GM19099 (cell line): ENCODE data around the gene FAM149A.
A peak's percentile ranks its signal among the peaks of the same experiment; 100 is the strongest.

Experiments
- POLR2A ChIP-seq: IDR thresholded peaks from 3 replicates; pipeline ENCODE4 v1.6.1; 2011; ENCODE audit warnings: low read depth; ENCODE audit not compliant: insufficient read length; ENCODE audit errors: extremely low read depth

Gene FAM149A

DNA sequence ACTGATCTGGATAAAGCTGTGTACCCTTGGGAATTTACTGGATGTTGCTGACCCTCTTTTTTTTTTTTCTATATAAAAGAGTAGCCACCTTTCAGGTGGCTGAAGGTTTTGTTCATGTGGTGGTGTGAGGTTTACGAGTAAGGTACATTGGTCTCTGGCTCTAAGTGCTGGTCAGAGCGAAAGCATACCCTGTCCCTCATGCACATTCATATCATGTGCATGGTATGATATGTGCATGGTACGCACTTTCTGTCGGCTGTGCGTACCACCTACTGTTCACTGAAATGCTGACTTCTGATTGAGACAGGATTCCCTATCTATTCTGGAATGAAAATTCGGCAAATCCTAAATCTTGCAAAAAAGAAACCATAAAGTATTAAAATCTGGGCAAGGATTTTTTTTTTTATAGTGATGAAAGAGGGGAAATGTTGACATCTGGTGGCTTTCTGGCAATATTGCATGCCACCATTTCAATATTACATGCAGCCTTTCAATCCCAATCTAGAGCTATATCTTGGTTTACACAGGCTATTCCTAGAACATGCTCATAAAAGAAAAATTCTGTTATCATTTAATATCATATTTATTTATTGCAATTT, 32.8 kb downstream of the FAM149A start:
- TF ChIP-seq POLR2A: no peak

DNA sequence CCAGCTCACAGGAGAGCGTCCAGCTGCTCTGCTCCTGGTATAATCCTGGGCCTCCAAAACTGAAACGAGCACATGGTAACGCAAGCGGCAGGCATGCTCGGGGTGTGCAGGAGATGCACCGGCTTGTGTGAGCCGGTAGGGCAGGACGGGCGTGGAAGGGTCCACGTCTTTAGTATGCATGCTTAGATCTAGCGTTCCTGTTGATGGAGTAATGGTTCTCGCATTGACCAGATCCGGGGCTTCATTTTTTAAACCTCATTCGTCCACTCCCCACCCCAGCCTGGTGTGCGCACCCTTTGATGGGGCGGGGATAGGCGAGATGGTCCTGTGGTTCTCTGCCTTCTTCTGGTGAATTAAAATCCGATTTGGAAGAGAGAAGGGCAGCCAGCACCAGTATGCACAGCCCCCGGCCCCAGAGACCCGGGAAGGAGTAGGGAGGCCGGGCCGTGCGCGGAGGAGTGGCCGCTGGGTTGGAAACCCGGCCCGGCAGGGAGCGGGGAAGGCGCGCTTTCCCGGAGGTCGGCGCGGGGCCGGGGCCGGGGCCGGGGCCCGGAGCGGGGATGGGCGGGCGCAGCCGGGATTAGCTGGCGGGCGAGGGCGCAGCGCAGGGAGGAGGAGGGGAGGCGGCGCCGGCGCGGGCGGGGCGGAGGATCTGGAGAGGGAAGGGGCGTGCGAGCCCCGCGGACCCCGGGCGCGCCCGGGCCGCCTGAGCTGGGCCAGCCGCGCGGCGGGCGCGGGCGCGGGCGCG, 39.9 kb downstream of the FAM149A start:
- peak; percentile 21 for TF ChIP-seq POLR2A

DNA sequence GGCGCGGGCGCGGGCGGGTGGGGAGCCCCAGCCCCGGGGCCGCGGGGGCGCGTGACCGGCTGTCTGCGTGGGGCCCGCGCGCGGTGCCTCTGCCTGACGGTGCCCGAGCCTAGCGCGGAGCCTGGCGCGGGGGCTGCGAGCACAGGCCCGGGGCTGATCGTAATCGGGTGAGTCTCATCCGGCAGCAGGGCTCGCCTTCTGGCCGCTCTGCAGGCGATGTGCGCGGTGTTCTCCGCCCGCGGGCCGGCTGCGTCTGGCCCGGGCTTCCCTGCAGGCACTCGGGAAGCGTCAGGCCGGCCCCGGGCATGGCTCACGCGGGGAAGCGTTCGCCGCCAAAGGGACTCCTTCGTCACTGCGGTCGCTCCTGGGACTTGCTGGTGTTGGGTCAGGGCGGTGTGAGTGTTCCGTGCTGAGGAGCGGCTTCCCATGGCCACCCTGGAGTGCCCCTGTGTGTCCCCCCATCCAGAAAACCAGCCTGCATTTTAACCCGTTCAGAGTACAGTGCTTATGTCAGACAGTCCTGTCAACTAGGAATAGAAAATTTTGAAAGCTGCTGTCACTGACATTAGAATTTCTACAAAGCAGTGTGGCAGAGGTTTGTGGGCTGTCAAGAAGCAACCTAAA, 40.6 kb downstream of the FAM149A start:
- TF ChIP-seq POLR2A: no peak

DNA sequence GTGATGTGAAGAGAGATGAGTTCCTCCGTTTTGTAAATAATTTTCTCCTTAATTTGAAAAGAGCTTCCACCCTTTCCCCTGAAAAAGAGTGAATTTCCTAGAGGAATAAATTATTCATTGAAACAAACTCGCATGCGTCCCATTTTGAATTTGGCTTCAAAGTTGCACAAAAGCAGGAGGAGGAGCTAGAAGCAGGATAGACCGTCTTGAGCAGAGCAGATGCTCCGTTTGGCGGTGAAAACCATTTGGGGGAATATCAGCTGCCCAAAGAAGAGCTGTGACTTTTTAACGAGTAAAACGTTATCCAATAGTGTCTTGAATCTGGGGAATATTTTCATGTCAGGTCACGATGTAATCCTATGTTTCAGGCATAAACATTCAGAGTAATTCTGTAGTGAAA, 42.0 kb downstream of the FAM149A start:
- TF ChIP-seq POLR2A: no peak

DNA sequence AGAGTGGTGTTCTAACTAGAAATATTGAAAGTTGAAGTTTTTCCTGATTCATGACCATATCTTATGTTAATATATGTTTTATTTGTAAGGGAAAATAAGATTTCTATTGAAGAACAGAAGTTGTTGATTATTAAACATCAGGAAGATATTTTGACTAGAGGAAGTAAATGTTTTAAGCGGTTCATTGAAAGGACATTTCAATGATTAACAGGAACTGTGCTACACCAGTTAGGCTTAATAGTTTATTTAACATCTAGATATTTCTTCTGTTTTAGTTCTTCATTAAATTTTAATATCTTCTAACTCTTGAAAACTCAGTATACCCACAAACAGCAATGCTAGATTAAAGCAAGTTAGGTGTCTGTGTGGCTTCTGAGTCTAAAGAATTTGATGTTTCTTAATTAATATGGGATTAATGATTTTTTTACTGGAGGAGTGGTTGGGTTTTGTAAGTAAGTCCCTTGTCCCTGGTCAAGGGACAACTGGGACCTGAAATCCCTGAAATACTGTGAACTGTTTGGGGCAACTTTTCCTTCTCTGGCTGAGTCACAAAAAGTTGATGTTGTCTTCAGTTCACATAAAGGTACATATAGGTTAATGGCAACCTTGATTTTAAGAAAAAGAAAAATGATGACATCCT, 44.0 kb downstream of the FAM149A start:
- TF ChIP-seq POLR2A: no peak

DNA sequence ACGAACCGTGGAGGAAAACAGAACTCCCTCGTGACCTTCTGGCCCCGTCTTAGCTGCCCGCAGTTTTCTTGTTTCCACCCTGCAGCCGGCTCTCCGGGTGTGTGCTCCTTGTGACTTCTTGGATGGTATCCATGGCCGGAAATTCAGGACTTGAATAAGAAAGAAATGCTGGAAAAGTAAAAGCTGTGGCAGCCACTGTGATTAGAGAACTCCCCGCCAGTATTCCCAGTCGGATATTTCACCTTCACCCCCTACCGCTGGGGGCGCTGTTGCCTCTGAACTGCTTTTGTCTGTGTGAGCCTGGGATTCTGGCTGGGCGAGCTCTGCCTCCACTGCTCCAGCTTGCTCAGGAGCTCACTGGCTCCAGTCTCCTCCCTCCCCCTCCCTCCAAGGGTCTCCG, 45.4 kb downstream of the FAM149A start:
- TF ChIP-seq POLR2A: no peak

DNA sequence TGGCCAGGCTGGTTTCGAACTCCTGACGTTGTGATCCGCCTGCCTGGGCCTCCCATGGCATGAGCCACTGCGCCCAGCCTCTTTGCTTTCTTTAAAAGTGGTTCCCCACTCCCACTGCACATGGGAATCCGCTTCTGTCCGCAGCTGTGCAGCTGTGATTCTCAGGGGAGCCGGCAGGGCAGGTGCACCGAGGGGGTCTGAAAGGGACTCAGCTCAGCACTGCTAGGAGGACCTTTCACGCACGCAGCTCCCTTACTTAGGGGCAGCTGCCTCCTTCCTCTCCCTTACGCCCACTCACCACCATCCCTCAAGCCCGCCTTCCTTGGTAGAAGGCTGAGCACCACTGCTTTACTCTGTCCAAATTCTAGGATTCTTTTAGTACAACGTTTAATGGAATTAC, 46.4 kb downstream of the FAM149A start:
- no peak for TF ChIP-seq POLR2A

DNA sequence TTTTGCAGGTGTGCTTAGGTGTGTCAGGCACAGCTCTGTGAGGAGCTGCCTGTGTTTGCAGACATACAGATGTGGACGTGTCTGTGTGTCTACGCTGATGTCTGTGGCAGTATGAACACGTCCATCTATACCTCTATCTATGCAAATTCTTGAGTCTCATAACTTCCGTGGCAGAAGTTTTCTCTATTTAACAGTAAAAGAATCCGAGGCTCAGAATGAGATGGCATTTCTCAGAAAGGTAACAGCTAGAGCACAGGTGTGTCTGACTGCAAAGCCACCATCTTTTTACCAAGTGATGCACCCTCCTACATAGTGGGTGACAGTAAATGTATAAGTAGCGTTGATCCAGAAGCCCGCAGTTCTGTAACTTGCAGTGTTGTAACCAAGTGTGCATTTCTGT, 47.0 kb downstream of the FAM149A start:
- no peak for TF ChIP-seq POLR2A

DNA sequence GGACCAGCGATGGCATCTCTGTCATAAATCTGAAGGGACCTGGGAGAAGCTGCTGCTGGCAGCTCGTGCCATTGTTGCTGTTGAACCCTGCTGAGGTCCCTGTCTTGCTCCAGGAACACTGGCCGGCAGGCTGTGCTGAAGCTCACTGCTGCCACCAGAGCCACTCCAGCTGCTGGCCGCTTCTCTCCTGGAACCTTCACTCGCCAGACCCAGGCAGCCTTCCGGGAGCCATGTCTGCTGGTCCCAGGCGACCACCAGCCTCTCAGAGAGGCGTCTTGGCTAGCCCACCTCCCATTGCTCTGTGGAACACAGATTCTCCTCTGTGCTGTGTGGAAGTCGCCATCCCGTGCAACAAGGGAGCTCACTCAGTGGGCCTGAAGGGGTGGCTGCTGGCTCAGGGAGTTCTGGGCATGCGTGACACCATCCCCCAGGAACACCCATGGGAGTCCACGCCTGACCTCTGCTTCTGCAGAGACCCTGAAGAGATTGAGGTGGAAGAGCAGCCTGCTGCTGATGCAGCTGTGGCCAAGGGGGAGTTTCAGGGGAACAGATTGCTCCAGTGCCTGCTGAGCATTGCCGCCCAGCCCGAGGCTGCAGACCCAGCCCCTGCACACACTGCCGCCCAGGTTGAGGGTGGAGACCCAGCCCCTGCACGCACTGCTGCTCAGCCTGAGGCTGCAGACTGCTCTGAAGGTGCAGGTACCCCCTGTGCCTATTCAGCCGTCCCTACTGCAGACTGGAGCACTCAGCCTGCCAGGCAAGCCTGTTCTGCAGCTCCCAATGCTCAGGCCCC, 53.7 kb downstream of the FAM149A start:
- TF ChIP-seq POLR2A: no peak

DNA sequence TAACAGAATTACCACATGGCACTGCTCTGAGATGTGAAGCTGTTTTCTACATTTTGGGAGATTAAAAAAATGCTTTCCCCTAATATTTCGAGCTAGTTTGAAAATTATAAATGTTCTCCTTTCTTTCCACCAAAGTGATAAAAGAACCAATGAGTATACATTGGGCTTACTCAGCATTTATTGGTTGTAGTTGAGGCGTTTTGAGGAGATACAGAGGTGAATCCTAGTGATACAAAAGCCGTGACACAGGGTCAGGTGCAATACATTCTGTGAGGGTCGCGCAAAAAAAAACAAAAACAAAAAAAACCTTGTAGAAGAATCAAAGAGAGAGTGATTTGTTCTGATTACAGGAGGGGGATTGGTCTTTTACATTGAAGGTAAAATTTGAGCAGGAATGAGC, 54.5 kb downstream of the FAM149A start:
- no peak for TF ChIP-seq POLR2A

DNA sequence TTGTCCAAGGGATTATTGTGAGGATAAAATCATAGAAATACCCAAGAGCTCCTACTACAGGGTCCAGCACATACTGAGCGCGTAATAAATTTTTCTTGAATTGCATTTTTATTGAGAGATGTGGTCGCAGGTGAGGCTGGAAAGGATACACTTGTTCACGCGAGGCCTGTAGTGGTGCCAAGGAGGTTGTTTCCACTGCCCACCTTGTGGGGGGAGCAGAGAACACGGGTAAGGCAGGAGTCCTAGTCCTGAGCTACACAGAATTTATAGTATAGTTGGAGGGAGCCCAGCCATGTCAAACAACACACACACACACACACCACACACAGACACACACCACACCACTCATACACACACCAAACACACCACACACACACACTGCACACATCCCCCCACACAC, 55.1 kb downstream of the FAM149A start:
- TF ChIP-seq POLR2A: no peak

DNA sequence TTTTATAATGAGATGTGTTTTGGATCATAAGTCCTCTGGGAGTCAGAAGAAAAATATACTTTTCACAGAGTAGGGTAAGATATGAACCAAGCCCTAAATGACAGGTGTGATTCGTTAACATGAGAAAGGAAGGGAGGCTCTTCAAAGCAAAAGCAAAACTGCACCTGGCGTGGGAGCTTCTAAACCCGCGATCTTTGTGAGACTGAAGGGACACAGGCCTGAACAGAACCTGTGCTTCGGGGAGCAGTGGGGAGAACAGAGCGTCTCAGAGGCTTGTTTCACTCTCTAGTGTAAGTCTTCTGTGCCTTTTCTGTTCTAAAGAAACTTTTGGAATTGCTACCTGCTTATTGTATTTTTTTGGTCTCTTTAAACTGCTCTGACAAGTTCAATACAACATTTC, 56.6 kb downstream of the FAM149A start:
- TF ChIP-seq POLR2A: peak; percentile 48

DNA sequence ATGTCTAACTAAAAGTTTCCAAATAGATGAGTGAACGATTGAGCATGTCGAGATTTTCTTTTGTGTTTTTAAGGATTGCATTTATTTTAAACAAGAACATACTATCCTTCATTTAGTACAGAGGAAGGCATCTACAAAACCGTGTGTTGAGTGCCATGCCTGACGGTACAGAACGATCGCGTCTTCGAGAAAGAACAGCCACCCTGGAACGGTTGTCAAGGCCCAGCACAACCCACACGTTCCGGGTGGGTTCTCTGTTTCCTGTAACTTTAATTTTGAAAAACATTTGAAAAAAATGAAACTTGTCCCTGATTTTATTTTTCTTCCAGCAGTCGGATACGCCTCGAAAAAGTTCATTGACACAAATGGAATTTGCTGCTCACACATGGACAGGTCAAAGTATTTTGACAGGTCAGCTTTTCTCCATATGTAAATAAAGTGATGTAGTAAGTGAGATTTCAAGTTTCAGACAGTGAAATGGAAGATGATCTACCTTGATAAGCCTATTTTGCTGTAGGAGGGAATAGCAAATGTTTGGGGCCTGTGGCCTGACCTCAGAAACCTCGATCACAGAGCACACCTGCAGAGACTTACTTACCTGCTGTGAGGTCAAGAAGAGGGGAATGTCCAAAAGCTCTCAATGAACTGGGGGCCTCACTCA, 62.5 kb downstream of the FAM149A start:
- TF ChIP-seq POLR2A: no peak

DNA sequence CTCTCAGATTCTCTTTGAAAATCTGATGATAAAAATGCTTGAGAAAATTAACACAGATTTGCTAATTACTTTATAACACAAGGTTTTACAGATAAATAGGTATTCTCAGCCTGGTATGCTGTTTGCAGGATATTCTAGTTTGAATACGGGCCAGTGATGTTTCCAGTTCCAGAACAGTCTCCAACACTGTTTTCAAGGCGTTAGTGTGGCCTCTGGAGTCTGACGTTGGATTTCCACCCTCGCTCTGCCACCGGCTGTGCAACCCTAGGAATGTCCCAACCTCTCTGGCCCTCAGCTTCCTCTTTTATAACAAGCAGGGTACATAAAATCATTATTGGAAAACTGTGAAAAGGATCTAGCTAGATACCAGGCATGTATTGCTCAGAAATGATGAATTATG, 63.1 kb downstream of the FAM149A start:
- no peak for TF ChIP-seq POLR2A
